ENCODE data around the gene HIRA. TPM values are rescaled to one million over a fixed set of nuclear protein-coding genes. Genes with fewer than 3 reads are reported as not detected.

HIRA gene
- total RNA-seq, 4 donors from 2014 or later = 24.9 to 104 (median 31.8) TPM

GRCh38 chr22:19432133-19432851 lies 759 bp upstream of the HIRA start, which contains the start of gene MRPL40:
TSS of gene MRPL40 (plus strand) at chr22:19432545. CDS start at chr22:19432555, 10 bp downstream.
- H3K4me1 ChIP-seq = peaks cover 0 to 31% (median 9%) of the 10 kb centered on the region in 4 donors
- peak in 1 of 6 experiments; percentile 3 for TF ChIP-seq CTCF (IDR thresholded peaks at IDR 0.05)
- peak; percentile 76 to 80 for TF ChIP-seq POLR2A (IDR thresholded peaks at IDR 0.05)

GRCh38 chr22:19430890-19431541 lies 517 bp downstream of the HIRA start:
- peak; percentile 22 to 87 (median 81) for DNase-seq
- peaks cover 0 to 15% (median 0%) of the 10 kb centered on the region in 3 donors for H3K36me3 ChIP-seq
- no peaks in the 10 kb centered on the region for H3K9me3 ChIP-seq
- peak overlapping the region; percentile 67 to 93 (median 84) for H3K4me3 ChIP-seq
- H3K27ac ChIP-seq = peak overlapping the region; percentile 70 to 98 (median 94)
- no peaks in the 10 kb centered on the region for H3K27me3 ChIP-seq
- TF ChIP-seq CTCF (IDR thresholded peaks at IDR 0.05) (peak in 2 of 6 experiments; percentile 4 to 12), POLR2A (IDR thresholded peaks at IDR 0.05) (peak in 1 of 2 donors; percentile 25)
- H3K4me1 ChIP-seq = peaks cover 0 to 31% (median 9%) of the 10 kb centered on the region in 4 donors

More at GRCh38 chr22:19432133-19432851, 759 bp upstream of the HIRA start, which contains the start of gene MRPL40:
- no peaks in the 10 kb centered on the region for H3K9me3 ChIP-seq
- H3K4me3 ChIP-seq = peak within 1 kb of the TSS; percentile 67 to 93 (median 84)
- peaks cover 0 to 21% (median 0%) of the 10 kb centered on the region in 3 donors for H3K36me3 ChIP-seq
- H3K27me3 ChIP-seq = no peaks in the 10 kb centered on the region
- DNase-seq = peak; percentile 90 to 96 (median 96)
- peak within 1 kb of the TSS; percentile 94 to 98 (median 94) for H3K27ac ChIP-seq

GRCh38 chr22:19429950-19430889 lies 1.3 kb downstream of the HIRA start:
- Histone ChIP-seq H3K4me3 (peak overlapping the region; percentile 67 to 93 (median 84)), H3K36me3 (peaks cover 0 to 8% (median 0%) of the 10 kb centered on the region in 3 donors), H3K9me3 (no peaks in the 10 kb centered on the region), H3K27me3 (no peaks in the 10 kb centered on the region), H3K27ac (peak overlapping the region; percentile 70 to 98 (median 94)), H3K4me1 (peaks cover 0 to 31% (median 9%) of the 10 kb centered on the region in 4 donors)
- DNase-seq = peak in 2 of 3 donors; percentile 28 to 54
- TF ChIP-seq CTCF (IDR thresholded peaks at IDR 0.05) (no peak), POLR2A (IDR thresholded peaks at IDR 0.05) (no peak)

GRCh38 chr22:19424186-19424500 lies 7.4 kb downstream of the HIRA start:
- DNase-seq = no peak
- peaks cover 0 to 10% (median 0%) of the 10 kb centered on the region in 3 donors for H3K36me3 ChIP-seq
- H3K27ac ChIP-seq = no peak overlapping the region
- H3K27me3 ChIP-seq = no peaks in the 10 kb centered on the region
- H3K9me3 ChIP-seq = no peaks in the 10 kb centered on the region
- H3K4me3 ChIP-seq = no peak overlapping the region
- peaks cover 0 to 22% (median 1%) of the 10 kb centered on the region in 4 donors for H3K4me1 ChIP-seq
- TF ChIP-seq CTCF (IDR thresholded peaks at IDR 0.05) (no peak), POLR2A (IDR thresholded peaks at IDR 0.05) (no peak)
